ENCODE data around the gene CDK11B.
"Not testable (repeated sequence)": the region's sequence is repeated elsewhere in the genome, so short reads cannot be mapped to it uniquely, and the experiment has no call there.

CDK11B gene

GRCh38 chr1:1683104-1683905 lies 24.5 kb upstream of the CDK11B start:
- no peak for DNase-seq (ENCODE audit: low read depth)

GRCh38 chr1:1680912-1681273 lies 22.1 kb upstream of the CDK11B start:
- DNase-seq (ENCODE audit: low read depth) = no peak

GRCh38 chr1:1680031-1680911 lies 21.5 kb upstream of the CDK11B start:
- DNase-seq (ENCODE audit: low read depth) = no peak

DNA sequence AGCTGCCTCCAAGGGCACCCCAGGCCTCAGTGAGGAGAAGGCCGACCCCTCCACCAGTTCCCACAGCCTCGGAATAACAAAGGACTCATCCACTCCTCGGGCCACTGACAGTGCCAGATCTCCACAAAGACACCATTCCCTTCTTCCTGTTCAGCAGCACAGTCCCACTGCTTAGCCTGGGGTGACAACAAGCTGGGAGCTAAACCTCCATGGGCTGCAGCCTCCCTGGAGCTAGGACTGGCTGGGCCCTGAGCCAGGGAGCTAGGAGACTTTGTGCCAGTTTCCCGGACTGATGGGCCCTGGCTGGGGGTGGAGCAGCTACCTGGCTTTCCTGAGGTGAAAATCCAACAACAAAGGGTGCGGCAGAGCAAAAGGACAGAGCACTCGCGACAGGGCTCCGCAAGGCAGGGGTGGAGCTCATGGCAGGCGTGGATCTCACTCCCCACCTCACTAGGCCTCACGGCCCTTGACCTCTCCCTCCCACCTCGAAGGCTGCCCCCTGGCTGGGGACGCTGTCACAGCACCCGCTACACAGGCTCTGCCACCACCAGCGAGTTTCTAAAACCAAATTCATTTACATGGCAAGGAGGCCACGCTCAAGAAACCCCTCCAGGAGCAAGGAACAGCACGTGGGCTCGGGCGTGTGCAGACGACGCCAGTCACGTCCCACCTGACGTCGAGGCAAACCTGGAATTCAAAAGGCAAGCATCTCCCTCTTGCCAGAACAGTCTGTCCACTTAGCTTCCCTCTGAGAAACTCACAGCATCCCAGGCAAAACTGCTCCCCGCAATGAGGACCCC lies 20.0 kb upstream of the CDK11B start:
- DNase-seq (ENCODE audit: low read depth) = no peak

DNA sequence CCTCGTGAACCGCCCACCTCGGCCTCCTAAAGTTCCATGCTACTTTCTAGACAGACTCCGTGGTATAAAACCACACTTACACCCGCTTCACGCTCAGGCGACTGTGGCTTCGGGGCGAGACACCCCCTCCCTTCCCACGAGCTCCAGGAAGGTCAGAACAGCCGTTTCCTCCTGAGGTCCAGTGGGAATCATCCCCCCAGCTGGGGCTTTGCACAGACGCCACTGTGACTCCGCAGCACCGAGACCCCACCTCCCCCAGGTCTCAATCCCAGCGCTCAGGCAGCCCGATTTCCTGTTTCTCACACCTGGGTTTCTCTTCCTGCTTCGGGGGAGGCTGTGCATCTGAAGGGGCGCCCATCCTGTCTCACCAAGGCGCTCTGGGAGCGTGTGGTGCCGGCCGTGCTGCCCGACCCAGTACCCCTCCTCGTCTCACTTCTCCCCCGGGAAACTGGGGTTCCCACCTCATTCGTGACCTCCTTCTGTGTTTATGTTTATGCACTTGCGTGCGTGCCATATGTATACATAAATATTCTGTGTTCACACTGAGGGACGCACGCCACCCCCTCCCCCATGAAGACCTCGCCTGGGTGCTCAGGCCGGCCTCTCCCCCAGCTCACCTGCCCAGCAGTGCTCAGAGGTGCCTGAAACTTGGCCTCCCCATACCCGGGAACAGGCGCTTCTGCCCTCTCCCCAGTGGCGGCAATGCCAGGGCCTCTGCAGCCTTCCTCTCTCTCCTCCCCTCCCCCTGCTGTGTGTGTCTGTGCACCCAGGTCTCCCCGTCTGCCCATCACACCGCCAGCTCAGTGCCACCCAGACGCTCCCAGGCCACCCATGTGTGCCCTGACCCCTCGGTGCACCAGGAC lies 19.1 kb upstream of the CDK11B start:
- no peak for DNase-seq (ENCODE audit: low read depth)

- not testable (repeated sequence) for DNase-seq (ENCODE audit: low read depth)
These were observed 17.3 kb upstream of the CDK11B start for GRCh38 chr1:1676087-1676486.

- DNase-seq (ENCODE audit: low read depth) = not testable (repeated sequence)
These were observed 16.4 kb upstream of the CDK11B start for GRCh38 chr1:1675218-1675617.

DNA sequence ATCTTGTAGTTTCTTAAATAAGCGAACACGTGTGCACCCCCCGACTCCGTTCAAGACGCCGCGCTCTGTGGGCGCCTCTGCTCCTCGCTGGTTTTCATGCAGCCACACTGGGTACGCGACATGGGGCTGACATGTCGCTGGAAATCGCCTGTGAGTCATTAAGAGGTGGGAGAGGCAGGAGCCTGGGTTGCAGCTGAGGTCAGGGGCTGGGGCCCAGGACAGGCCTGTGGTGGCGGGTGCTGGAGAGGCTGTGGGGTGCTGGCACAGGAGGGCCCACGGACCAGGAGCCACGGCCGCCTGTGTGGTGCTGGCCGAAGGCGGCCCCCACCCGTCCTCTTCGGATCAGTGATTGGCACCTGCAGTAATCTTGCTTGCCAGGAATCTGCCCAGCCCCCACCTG lies 16.0 kb upstream of the CDK11B start:
- not testable (repeated sequence) for DNase-seq (ENCODE audit: low read depth)

DNA sequence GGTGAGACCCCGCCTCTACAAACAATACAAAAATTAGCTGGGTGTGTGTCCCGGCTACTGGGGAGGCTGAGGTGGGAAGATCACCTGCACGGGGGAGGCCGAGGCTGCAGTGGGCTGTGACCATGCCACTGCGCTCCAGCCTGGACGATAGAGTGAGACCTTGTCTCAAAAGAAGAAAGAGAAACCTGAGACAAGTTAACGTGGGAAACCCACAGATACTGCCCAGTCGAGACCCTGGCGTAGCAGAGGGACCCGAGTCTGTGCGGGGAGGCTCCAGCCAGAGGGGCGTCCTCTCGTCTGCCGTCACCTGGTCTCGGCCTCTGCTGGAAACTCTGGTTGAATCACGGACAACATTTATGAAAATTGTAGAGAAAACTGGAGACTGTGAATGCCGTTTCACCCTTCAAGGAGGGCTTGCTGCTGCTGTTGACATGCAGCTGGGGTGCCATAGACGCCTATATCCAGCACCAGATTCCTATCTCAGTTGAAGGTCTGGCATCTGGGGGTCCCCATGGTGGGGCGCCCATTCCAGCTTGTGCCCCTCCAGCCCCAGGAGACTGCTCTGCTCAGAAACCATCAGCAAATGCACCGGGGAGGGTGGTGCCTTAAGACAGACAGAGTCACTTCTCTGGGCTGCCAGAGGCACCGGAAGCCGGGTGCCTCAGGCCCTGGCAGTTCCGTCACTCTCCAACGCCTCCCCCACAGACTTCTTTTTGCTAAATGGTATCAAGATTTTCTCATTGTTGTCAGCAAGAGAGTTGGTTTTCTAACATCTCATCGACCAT lies 13.6 kb upstream of the CDK11B start:
- no peak for DNase-seq (ENCODE audit: low read depth)

- no peak for DNase-seq (ENCODE audit: low read depth)
These were observed 12.7 kb upstream of the CDK11B start for GRCh38 chr1:1671365-1672119.

DNA sequence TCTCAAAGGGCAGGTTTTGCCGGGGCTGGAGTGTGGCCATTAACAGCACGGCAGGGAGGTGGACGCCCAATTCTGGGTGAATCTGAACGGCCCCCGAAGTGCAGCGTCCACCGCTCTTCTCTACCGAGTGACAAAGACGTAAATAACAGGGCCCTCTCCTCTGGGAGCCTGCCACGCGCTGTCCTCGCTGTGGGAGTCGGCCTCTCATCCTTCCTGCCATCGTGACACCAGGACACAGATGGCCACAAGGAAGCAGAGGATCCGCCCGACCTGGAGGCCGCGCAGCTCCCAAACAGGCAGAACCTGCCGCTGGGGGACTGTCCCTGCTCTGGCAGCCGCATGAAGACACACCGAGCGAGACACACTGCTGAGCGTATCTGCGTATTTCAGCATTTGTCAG lies 12.1 kb upstream of the CDK11B start:
- no peak for DNase-seq (ENCODE audit: low read depth)

DNA sequence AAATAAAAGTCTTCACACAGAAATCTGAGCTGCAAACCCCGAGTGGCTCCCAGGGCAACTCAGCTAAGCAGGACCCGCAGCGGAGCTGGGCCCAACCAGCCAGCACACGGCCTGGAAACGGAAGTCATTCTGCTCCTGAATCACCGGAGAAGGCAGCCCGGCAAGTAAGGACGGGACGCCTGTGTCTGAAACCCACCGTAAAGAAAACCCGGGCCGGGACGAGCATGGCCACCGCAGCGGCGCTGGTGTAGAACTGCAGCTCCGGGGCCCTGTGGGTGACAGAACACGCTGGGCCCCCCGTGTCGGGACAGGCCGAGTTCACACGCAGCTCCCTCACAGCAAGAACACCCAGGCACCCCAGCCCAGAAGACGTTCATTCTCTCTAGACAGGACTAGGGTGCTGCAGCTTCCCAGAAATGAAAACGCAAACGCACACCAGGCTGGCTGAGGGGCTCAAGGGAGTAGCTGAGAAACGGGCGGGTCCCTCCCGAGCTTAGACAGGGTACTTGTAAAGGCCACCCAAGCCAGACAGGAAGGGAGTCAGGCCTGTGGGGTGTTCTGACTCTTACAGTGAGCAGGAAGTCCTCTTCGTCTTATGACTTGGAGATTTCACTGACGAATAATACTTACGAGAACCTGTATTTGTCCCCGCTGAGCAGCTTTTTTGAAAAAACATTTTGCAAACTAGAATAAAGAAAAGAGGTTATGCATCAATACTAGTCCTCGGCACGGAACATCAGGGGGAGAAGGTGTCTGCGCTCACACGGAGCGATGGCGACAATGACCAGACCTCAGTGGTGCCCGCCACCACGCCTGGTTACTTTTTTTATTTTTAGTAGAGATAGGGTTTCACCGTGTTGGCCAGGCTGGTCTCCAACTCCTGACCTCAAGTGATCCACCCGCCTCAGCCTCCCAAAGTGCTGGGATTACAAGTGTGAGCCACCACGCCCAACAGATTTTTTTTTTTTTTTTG lies 10.9 kb upstream of the CDK11B start:
- DNase-seq (ENCODE audit: low read depth) = no peak

- no peak for DNase-seq (ENCODE audit: low read depth)
These were observed 7.7 kb upstream of the CDK11B start for GRCh38 chr1:1666526-1666925.

GRCh38 chr1:1665815-1666251 lies 7.0 kb upstream of the CDK11B start:
- DNase-seq (ENCODE audit: low read depth) = no peak

GRCh38 chr1:1664941-1665814 lies 6.4 kb upstream of the CDK11B start:
- DNase-seq (ENCODE audit: low read depth) = no peak

- DNase-seq (ENCODE audit: low read depth) = not testable (repeated sequence)
These were observed 5.5 kb upstream of the CDK11B start for GRCh38 chr1:1664318-1664717.

GRCh38 chr1:1662830-1663560 lies 4.2 kb upstream of the CDK11B start:
- DNase-seq (ENCODE audit: low read depth) = peak; percentile 23

All from fibroblast of gingiva (primary cell).